WERI-Rb-1 (cell line): ENCODE data around the gene INTS4.
"Not testable (repeated sequence)": the region's sequence is repeated elsewhere in the genome, so short reads cannot be mapped to it uniquely, and the experiment has no call there.

Experiments used
- DNase-seq: peaks from one replicate; pipeline ENCODE4 v3.0.0-alpha.2; 2020
- H3K27ac ChIP-seq: fragments of 250-450 bp; sonication (Bioruptor Pico); 2 replicates; pipeline ENCODE4 v1.5.1; 2020; ENCODE audit warnings: mild to moderate bottlenecking, moderate library complexity
- H3K27me3 ChIP-seq: fragments of 250-450 bp; sonication (Bioruptor Pico); 2 replicates; pipeline ENCODE4 v1.5.1; 2021; ENCODE audit warnings: mild to moderate bottlenecking, low read depth, moderate library complexity; ENCODE audit not compliant: insufficient read depth, severe bottlenecking
- H3K36me3 ChIP-seq: fragments of 250-450 bp; sonication (Bioruptor Pico); 2 replicates; pipeline ENCODE4 v1.5.1; 2020; ENCODE audit warnings: mild to moderate bottlenecking, moderate library complexity
- H3K4me3 ChIP-seq: 2 replicates; pipeline ENCODE4 v1.5.1; 2011; ENCODE audit warnings: low read depth, mild to moderate bottlenecking, control low read depth, low read length
- H3K9me3 ChIP-seq: fragments of 250-450 bp; sonication (Bioruptor Pico); 2 replicates; pipeline ENCODE4 v1.5.1; 2021; ENCODE audit warnings: mild to moderate bottlenecking, moderate library complexity; ENCODE audit not compliant: severe bottlenecking
- CTCF ChIP-seq: IDR thresholded peaks from 2 replicates; pipeline ENCODE4 v1.5.1; 2011; ENCODE audit warnings: low read depth, mild to moderate bottlenecking, control low read depth, inconsistent platforms, low read length

The INTS4 gene

GRCh38 chr11:77994434-77995362 is at the start of gene INTS4:
TSS of gene INTS4 (minus strand) at chr11:77994668. CDS start at chr11:77994643, 25 bp downstream.
- H3K9me3 ChIP-seq = no peaks in the 10 kb centered on the region
- H3K4me3 ChIP-seq = peak within 1 kb of the TSS; percentile 99
- peak within 1 kb of the TSS; percentile 81 for H3K27ac ChIP-seq
- no peaks in the 10 kb centered on the region for H3K27me3 ChIP-seq
- no peak for TF ChIP-seq CTCF
- peaks cover 5% of the 10 kb centered on the region; the same call in 1 of the 2 replicates for H3K36me3 ChIP-seq
- peak; percentile 100 for DNase-seq

- H3K27ac ChIP-seq = no peak overlapping the region
- H3K4me3 ChIP-seq = no peak overlapping the region
- H3K36me3 ChIP-seq = no peaks in the 10 kb centered on the region
- no peaks in the 10 kb centered on the region for H3K9me3 ChIP-seq
- no peak for DNase-seq
- no peaks in the 10 kb centered on the region for H3K27me3 ChIP-seq
- no peak for TF ChIP-seq CTCF
These were observed 47.5 kb upstream of the INTS4 start for GRCh38 chr11:78041843-78042440.

GRCh38 chr11:78041380-78041719 is 46.9 kb upstream of the INTS4 start:
- DNase-seq, H3K27ac ChIP-seq, H3K9me3 ChIP-seq, H3K4me3 ChIP-seq, H3K27me3 ChIP-seq, H3K36me3 ChIP-seq: not testable (repeated sequence)

- H3K27ac ChIP-seq = no peak overlapping the region
- no peak for DNase-seq
- no peaks in the 10 kb centered on the region for H3K36me3 ChIP-seq
- no peaks in the 10 kb centered on the region for H3K9me3 ChIP-seq
- no peak overlapping the region for H3K4me3 ChIP-seq
- no peaks in the 10 kb centered on the region for H3K27me3 ChIP-seq
- no peak for TF ChIP-seq CTCF
These were observed 46.4 kb upstream of the INTS4 start for GRCh38 chr11:78040691-78041379.

- H3K36me3 ChIP-seq = no peaks in the 10 kb centered on the region
- no peak for DNase-seq
- H3K4me3 ChIP-seq = no peak overlapping the region
- TF ChIP-seq CTCF = no peak
- H3K27me3 ChIP-seq = no peaks in the 10 kb centered on the region
- H3K9me3 ChIP-seq = no peaks in the 10 kb centered on the region
- H3K27ac ChIP-seq = no peak overlapping the region
These were observed 45.6 kb upstream of the INTS4 start for GRCh38 chr11:78039919-78040671.
